Mesodermal cell (in vitro differentiated cells): ENCODE data around the gene ANKUB1. TPM values are rescaled to one million over a fixed set of nuclear protein-coding genes. Genes with fewer than 3 reads are reported as not detected.
"Not testable (repeated sequence)": the region's sequence is repeated elsewhere in the genome, so short reads cannot be mapped to it uniquely, and the experiment has no call there.

Source experiments
- H3K27ac ChIP-seq: 2 replicates; pipeline ENCODE4 v1.7.0; 2013; ENCODE audit warnings: mild to moderate bottlenecking, low read depth, low read length, moderate library complexity; ENCODE audit not compliant: severe bottlenecking
- H3K36me3 ChIP-seq: 2 replicates; pipeline ENCODE4 v1.7.1; 2013; ENCODE audit warnings: mild to moderate bottlenecking, low read length, moderate library complexity; ENCODE audit not compliant: control insufficient read depth, insufficient read depth
- H3K4me1 ChIP-seq: one replicate; pipeline ENCODE4 v1.7.1; 2013; ENCODE audit warnings: mild to moderate bottlenecking, low read length; ENCODE audit not compliant: insufficient read depth, control insufficient read depth, poor library complexity, severe bottlenecking
- H3K4me3 ChIP-seq: 2 replicates; pipeline ENCODE4 v1.7.0; 2013; ENCODE audit warnings: low read length, control low read depth, mild to moderate bottlenecking; ENCODE audit not compliant: insufficient read depth, poor library complexity, severe bottlenecking; ENCODE audit errors: extremely low read depth
- H3K9me3 ChIP-seq: 2 replicates; pipeline ENCODE4 v1.7.1; 2013; ENCODE audit warnings: mild to moderate bottlenecking, low read length, moderate library complexity; ENCODE audit not compliant: control insufficient read depth
- WGBS, 2 experiments: methylation state at CpG; one replicate each; pipeline ENCODE4 v1.1.5; 2013; ENCODE audit warnings: missing lambda C conversion rate in 2 of 2; ENCODE audit not compliant: insufficient coverage in 2 of 2; 5-methylcytosine and 5-hydroxymethylcytosine counted together
- polyA plus RNA-seq, 2 experiments: library from polyadenylated mRNA; stranded (reverse); fragments of 50-300 nt; gene quantifications; one replicate each; pipeline ENCODE4 v1.2.3, GENCODE V29; 2013

Gene ANKUB1
- polyA plus RNA-seq (2013, experiment 1 of 2): not detected
- not detected for polyA plus RNA-seq (2013, experiment 2 of 2)

- Histone ChIP-seq H3K9me3 (no peaks in the 10 kb centered on the region), H3K27ac (no peak within 1 kb of the TSS), H3K4me3 (no peak within 1 kb of the TSS), H3K4me1 (peaks cover 9% of the 10 kb centered on the region), H3K36me3 (no peaks in the 10 kb centered on the region)
- WGBS, 2 experiments: 100% methylated on average over 1 of the region's 4 CpGs; no CpG with 5 or more reads in 1 of the 2 experiments
These were observed at the start of gene ANKUB1 for GRCh38 chr3:149792452-149793270. Gene ANKUB1 (minus strand): TSS chr3:149792554. CDS start chr3:149792366, 188 bp downstream.

GRCh38 chr3:149839896-149840295 lies 47.5 kb upstream of the ANKUB1 start:
- Histone ChIP-seq H3K4me3 (no peak overlapping the region), H3K9me3 (peaks cover 18% of the 10 kb centered on the region), H3K27ac (no peak overlapping the region), H3K4me1 (no peaks in the 10 kb centered on the region), H3K36me3 (peaks cover 3% of the 10 kb centered on the region)
- WGBS, 2 experiments: 86 to 93% methylated on average over 1 to 2 of the region's 3 CpGs

GRCh38 chr3:149839469-149839868 lies 47.1 kb upstream of the ANKUB1 start:
- not testable (repeated sequence) for H3K36me3 ChIP-seq, H3K4me1 ChIP-seq, H3K4me3 ChIP-seq, H3K27ac ChIP-seq
- WGBS, 2 experiments: no CpG with 5 or more reads among the region's 3 CpGs
- peaks cover 22% of the 10 kb centered on the region for H3K9me3 ChIP-seq

GRCh38 chr3:149838491-149838890 lies 46.1 kb upstream of the ANKUB1 start:
- H3K4me1 ChIP-seq, H3K36me3 ChIP-seq, H3K4me3 ChIP-seq, H3K27ac ChIP-seq: not testable (repeated sequence)
- H3K9me3 ChIP-seq: peaks cover 30% of the 10 kb centered on the region
- 86 to 96% methylated on average over 2 of the region's 3 CpGs for WGBS, 2 experiments

- Histone ChIP-seq H3K9me3 (peaks cover 44% of the 10 kb centered on the region), H3K36me3 (peaks cover 2% of the 10 kb centered on the region), H3K27ac (no peak overlapping the region), H3K4me3 (no peak overlapping the region), H3K4me1 (no peaks in the 10 kb centered on the region)
- no CpG with 5 or more reads among the region's 2 CpGs for WGBS, 2 experiments
These were observed 40.9 kb upstream of the ANKUB1 start for GRCh38 chr3:149833241-149833640.

- 100% methylated on average over 1 of the region's 1 CpG for WGBS, 2 experiments
- peaks cover 34% of the 10 kb centered on the region for H3K9me3 ChIP-seq
- H3K27ac ChIP-seq: no peak overlapping the region
- no peaks in the 10 kb centered on the region for H3K4me1 ChIP-seq
- no peaks in the 10 kb centered on the region for H3K36me3 ChIP-seq
- H3K4me3 ChIP-seq: no peak overlapping the region
These were observed 39.7 kb upstream of the ANKUB1 start for GRCh38 chr3:149832086-149832485.

- H3K36me3 ChIP-seq: no peaks in the 10 kb centered on the region
- no peak overlapping the region for H3K4me3 ChIP-seq
- WGBS, 2 experiments: 83 to 93% methylated on average over 3 to 4 of the region's 4 CpGs
- H3K9me3 ChIP-seq: peaks cover 31% of the 10 kb centered on the region
- no peak overlapping the region for H3K27ac ChIP-seq
- H3K4me1 ChIP-seq: no peaks in the 10 kb centered on the region
These were observed 39.0 kb upstream of the ANKUB1 start for GRCh38 chr3:149831321-149831720.

- Histone ChIP-seq H3K36me3 (no peaks in the 10 kb centered on the region), H3K27ac (no peak overlapping the region), H3K4me1 (no peaks in the 10 kb centered on the region), H3K9me3 (peaks cover 31% of the 10 kb centered on the region), H3K4me3 (no peak overlapping the region)
- WGBS, 2 experiments: 97 to 100% methylated on average over 2 of the region's 2 CpGs
These were observed 38.5 kb upstream of the ANKUB1 start for GRCh38 chr3:149830902-149831301.

GRCh38 chr3:149829631-149830030 lies 37.3 kb upstream of the ANKUB1 start:
- not testable (repeated sequence) for H3K4me3 ChIP-seq, H3K4me1 ChIP-seq, H3K27ac ChIP-seq, H3K36me3 ChIP-seq
- 100% methylated on average over 1 of the region's 4 CpGs for WGBS, 2 experiments
- H3K9me3 ChIP-seq: peaks cover 27% of the 10 kb centered on the region

GRCh38 chr3:149828390-149828789 lies 36.0 kb upstream of the ANKUB1 start:
- Histone ChIP-seq H3K4me1 (no peaks in the 10 kb centered on the region), H3K36me3 (no peaks in the 10 kb centered on the region), H3K4me3 (no peak overlapping the region), H3K9me3 (peaks cover 16% of the 10 kb centered on the region), H3K27ac (no peak overlapping the region)
- WGBS, 2 experiments: no CpG with 5 or more reads among the region's 1 CpG

GRCh38 chr3:149826636-149827035 lies 34.3 kb upstream of the ANKUB1 start:
- no peaks in the 10 kb centered on the region for H3K4me1 ChIP-seq
- no peak overlapping the region for H3K4me3 ChIP-seq
- WGBS, 2 experiments: 79 to 86% methylated on average over 1 to 2 of the region's 3 CpGs
- no peak overlapping the region for H3K27ac ChIP-seq
- peaks cover 16% of the 10 kb centered on the region for H3K9me3 ChIP-seq
- no peaks in the 10 kb centered on the region for H3K36me3 ChIP-seq
